Activated gamma-delta T cell treated with anti-CD3 and anti-CD28 coated beads, Interleukin-2, amount 50 U/mL, for 16 hours (primary cell): ENCODE results near the gene GPR89A.
"Not testable (repeated sequence)": the region's sequence is repeated elsewhere in the genome, so short reads cannot be mapped to it uniquely, and the experiment has no call there.

Source experiments
- DNase-seq: peaks from one replicate; pipeline ENCODE4 v3.0.0-alpha.2; 2020; ENCODE audit warnings: low read depth

GPR89A gene

DNA sequence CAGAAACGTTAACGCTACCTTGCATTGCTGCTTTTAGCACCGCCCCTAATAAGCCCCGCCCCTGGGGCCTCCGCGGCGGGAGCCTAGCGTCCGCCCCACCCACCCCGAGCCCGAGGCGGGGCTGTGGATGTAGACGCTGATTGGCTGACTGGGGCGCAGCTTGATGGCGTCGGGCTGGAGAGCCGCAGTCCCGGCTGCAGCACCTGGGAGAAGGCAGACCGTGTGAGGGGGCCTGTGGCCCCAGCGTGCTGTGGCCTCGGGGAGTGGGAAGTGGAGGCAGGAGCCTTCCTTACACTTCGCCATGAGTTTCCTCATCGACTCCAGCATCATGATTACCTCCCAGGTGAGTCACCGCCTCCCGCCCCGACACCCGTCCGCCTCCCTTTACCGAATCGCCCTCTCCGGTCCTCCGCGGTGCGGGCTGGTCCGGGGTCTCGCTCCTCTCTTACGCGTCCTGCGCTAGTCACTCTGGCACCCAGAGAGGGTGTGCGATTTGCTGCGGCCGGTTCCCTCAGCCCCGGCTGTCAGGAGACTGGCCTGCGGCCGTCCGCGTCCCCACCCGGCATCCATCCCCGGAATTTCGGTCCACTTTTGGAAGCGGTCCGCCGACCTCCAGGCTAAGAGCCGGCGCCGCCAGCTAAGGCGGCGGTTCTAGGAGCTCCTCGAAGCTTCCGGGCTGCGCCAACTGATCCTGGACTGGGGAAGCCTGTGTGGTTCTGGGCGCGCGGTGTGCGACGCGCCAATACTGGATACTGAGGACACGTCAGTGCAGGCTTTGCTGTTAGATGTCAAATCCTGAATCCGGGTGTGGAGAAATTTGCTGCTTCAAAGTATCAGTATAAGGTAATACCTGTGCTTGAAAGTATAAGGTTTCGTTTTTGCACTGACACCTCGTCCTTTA is at the start of gene GPR89A:
Gene GPR89A (plus strand): TSS at position 156 of the 901 bp plus-strand sequence. CDS start 146 bp downstream, at position 302.
- DNase-seq: peak; percentile 92

DNA sequence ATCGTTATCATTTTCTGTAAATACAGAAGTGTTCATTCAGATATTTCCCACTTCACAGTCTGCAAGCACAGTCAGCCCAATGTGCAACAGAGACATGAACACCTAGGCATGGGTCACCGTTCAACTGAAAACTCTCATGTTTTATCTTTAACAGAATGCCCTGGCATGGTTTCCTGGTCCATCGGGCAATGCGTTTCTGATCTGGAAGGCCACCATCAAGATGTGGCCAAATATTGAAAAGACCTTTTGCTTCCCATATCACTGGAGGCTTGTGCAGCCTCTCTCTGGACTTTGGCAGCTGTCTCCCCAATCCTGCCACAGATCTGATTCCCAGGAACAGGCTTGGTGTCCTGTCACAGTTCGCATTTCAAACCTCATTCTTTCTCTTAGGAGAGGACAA is 21.0 kb upstream of the GPR89A start:
- DNase-seq: not testable (repeated sequence)

DNA sequence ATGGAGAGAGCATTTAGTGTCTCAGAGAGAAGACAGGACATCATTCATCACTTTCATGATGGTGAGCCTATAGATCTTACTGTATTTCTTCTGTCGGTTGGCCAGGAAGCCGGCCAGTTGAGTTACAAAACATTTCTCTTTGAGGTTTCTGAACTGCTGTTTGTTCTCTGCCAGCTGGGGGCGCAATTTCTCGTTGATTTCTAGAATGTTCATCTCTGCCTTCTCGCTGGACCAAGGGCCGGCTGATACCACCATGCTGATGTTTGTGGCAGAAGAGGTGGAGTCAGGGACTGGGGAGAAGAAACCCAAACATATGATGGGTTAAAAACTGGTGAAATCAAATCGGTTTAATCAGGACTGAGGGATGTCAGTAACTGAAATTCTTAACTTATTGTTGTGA is 17.0 kb upstream of the GPR89A start:
- peak; percentile 14 for DNase-seq

DNA sequence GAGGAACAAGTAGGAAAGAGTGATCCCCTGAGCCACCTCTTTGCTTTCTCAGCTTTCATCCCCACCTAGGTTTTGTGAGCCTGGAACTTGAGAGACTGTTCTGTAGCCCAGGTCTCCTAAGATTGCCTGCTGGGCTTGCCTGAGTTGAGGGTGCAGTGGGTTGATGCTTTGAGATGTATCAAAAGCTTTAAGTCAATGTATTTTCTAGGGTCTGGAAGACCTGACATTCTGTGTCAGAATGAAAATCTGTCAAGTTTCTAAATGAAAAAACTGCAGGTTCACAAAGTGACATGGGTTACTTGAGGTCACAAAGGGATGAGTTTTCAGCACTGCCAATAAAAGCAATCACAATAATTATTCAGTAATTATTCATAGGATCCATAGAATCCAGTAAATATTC is 15.4 kb upstream of the GPR89A start:
- DNase-seq: not testable (repeated sequence)

DNA sequence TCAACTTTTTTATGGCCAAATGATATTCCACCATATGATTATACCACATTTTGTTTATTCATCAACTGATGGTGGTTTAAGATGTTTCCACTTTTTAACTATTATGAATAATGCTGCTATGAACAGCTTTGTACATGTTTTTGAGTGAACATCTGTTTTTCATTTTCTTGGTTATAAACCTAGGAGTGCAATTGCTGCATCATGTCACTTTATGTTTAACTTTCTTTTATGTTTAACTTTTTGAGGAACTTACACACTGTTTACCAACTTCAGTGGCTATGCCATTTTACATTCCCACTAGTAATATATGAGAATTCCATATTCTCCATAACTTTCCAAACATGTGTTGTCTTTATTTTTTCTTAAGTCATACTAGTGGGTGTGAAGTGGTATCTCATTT is 12.4 kb upstream of the GPR89A start:
- DNase-seq: not testable (repeated sequence)

DNA sequence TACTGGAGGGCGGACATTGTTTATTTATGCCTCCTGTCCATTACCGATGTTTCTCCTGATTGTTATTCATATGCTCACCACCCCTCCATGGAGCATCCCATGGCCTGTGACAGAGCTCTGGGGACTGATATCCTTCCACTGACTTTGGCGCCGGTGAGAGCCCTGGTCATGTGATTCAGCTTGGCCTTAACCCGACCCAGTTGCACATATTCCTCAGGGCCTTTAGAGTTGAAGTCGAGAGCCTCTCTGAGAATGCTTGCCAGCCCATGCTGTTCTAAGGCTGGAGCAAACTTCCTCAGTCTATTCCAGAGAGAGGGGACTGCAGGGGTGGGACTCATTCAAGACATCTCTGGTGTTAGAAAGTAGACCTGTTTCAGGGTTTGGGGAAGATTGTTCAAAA is 11.6 kb upstream of the GPR89A start:
- DNase-seq: not testable (repeated sequence)

DNA sequence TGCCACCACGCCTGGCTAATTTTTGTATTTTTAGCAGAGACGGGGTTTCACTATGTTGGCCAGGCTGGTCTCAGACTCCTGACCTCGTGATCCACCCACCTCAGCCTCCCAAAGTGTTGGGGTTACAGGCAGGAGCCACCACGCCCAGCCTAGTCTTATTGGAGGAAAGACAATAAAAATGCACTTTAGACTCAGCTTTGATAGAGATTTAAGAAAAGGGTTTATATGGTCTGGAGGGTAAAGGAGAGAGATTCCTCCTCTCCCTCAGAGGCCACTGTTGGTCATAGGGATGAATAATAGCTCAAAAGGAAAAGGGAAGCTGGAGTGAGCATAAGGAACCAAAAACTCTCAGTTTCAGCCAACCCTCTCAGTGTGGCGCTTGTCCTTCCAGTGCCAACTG is 8.4 kb upstream of the GPR89A start:
- not testable (repeated sequence) for DNase-seq

DNA sequence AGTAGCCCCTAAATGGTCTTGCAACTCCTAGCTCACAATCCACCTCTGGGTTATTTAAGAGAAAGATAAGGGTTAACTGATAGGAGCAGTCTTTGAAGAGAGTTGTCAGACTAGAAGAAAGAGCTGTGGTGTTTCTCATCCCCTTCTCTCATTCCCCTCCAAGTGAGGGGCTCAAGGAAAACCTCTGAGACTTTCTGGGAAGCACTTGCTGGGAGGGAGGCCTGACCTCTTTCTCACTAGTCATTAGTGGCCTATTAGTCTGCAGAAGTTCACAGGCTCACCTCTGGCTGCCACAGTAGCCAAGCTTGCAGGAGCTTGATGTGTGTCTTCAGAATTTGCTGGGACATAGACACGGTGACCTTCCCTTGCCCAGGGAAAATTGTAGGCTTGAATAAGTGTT is 6.2 kb upstream of the GPR89A start:
- DNase-seq: no peak

DNA sequence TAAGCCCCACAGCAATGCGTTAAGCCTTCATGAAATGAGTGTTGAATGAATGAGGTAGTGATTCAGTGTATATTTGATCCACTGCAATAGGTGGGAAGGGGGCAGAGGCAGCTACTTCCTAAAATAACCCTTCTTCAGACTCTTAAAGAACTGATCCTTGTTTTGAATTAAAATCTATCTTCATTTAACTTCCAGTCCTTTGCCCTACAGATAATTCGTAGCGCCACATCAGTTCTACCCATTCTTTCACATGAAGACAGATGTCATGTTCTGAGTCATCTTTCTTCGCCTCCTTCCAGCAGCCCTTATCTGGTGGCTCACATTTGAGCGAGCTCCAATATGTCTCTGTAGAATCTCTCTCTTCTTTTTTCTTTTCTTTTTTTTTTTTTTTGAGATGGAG is 948 bp upstream of the GPR89A start:
- DNase-seq: not testable (repeated sequence)

DNA sequence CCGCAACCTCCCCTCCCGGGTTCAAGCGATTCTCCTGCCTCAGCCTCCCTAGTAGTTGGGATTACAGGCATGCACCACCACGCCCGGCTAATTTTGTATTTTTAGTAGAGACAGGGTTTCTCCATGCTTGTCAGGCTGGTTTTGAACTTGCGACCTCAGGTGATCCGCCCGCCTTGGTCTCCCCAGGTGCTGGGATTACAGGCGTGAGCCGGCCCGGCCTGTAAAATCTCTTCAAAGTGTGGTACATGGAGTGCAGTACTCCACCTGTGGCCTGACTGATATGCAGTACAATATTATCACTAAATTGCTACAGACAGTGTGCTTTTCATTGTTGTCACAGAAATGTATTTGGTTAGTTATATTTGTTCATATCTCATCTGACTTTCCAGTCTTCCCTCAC is 499 bp upstream of the GPR89A start:
- not testable (repeated sequence) for DNase-seq

DNA sequence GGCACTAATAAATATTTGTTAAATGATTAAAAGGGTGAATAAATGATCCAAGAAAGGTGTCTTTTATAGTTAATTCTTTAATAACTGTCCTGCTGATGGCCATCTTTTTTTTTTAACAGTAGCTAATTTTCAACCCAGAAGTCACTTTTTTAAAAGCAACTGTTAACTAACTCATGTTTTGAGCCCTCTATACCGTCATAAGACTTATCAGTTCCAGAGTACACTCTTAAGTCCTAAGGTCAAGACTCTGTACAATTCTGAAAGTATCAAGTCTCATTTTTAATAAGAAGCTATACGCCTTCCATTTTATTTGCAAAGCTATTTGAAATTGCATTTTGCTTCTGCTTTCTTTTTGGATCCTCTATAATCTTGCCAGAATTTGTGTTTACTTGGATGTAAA is 3.0 kb downstream of the GPR89A start:
- not testable (repeated sequence) for DNase-seq

DNA sequence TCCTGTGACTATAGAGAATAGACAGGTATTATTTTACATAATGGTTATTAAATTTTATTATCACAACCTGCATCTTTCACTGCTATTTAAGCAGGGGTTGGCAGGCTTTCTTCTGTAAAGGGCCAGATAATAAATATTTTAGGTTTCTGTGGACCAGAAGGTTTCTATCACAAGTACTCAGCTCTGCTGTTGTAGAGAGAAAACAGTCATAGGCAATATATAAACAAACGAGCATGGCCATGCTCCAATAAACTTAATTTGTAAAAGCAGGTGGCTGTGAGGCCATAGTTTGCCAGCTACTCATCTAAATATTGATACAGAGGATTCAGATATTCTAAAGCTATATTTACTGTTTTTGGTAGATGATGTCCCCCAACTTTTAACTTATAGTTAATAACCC is 12.3 kb downstream of the GPR89A start:
- not testable (repeated sequence) for DNase-seq

DNA sequence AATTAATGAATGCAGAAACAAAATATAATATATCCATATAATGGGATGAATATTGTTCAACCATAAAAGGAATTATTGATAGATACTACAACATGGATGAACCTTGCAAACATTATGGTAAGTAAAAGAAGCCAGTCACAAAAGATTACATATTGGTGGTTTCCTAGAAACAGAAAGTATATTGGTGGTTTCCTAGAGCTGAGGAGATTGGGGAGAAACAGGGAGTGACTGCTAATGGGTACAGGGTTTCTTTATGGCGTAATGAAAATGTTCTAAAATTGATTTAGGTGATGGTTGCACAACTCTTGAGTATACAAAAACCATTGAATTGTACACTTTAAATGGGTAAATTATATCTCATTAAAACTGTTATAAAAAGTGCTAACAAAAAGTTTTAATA is 14.4 kb downstream of the GPR89A start:
- not testable (repeated sequence) for DNase-seq

DNA sequence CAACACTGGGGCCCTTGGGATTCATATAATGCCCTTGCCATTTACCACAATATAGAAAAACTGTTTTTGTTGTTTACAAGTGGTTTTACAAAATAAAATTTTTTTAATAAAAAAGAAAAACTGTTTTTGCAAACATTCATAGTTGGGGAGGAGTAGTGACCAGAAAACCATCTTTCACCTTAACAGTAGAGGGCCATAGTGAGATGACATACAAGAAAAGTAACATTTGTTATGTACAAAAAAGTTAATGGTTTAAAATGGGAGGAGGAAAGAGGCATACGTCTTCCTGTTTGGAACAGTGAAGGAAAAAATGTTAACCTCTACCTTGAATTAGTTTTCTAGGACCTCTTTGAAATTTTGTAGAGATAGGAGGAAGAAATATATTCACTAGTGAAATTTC is 28.4 kb downstream of the GPR89A start:
- not testable (repeated sequence) for DNase-seq

DNA sequence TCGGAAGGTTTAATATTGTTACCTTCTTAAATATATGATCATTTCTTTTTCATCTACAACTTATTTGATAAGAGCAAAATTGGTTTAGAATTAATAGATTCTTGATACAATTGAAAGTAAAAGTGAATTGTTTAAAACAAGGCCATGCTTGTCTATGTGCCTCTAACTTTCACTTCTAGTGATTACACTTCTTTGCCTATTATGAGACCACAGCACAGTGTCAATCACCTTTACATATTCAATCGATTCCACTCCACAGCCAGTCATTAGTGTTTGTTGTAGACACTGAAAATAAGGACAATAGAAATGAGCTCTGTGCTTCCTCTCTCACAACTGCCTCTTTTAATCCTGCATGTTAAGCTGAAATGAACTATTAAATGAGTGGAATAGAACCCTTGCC is 34.1 kb downstream of the GPR89A start:
- not testable (repeated sequence) for DNase-seq

DNA sequence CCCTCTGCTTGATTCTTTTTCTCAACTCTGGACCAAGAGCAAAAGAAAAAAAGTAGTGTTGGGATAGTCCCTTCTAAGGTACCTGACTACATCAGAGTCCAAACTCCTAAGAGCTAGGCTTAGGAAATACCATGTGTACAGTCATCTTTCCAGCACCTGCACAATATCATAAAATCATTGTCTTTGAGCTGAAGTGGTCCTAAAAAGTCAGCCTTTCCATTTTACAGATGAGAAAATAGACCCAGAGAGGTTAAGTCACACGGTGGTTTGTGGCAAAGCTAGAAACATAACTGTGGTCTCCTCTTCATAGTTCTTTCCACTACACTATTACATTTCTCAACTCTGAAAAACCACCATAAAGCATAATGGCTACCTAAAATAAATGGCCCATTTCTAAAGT is 36.2 kb downstream of the GPR89A start:
- DNase-seq: not testable (repeated sequence)

DNA sequence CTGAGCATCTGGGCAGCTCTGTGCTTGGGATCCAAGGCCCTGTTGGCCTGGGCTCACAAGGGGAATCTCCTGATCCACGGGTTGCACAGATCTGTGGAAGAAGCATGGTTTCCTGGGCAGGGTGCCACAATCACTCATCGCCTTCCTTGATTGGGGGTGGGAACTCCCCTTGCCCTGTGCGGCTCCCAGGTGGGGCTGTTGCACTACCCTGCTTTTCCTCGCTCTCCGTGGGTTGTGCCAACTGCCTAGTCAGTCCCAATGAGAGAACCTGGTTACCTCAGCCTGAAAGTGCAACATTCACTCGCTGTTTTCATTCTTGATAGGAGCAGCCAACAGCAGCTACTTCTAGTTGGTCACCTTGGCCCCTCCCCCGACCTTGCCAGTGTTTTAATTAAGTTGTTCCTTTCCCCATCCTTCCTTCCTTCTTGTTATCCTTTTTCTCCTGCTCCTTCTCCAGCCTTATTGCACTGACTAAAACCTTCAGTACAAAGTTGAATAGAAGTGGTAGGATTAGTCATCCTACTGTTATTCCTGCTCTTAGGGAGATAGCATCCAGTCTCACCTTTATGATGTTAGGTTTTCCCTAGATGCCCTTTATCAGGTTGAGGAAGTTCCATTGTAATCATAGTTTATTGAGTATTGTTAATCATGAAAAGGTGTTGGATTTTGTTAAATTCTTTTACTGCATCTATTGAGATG is 48.6 kb downstream of the GPR89A start:
- DNase-seq: not testable (repeated sequence)

DNA sequence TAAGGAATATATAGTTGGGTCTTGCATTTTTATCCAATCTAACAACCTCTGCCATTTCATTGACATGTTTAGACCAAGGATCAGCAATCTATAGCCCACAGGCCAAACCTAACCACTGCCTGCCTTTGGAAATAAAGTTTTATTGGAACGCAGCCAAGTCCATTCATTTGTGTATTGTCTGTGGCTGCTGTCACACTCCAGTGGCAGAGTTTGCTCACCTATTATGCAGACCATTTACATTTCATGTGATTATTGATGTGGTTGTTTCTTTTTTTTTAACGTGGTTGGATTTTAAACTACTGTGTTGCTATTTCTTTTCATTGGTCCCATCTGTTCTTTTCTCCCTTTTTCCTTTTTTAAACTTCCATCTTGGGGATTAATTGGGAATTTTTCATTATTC is 54.7 kb downstream of the GPR89A start:
- not testable (repeated sequence) for DNase-seq

DNA sequence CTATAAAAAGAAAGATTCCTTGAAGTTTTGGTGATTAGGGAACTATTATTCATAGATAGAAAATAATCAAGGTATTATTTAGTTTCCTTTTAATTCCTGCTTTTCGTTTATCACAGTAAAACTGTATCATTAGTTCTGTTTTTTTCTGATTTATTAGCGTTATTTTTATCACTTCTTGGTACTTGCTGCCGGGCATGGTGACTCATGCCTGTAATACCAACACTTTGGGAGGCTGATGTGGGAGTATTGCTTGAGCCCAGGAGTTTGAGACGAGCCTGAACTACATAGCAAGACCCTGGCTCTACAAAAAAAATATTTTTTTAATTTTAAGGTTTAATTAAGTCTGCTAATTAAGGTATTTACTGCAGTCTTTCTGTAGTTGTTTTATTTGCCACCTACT is 57.2 kb downstream of the GPR89A start:
- DNase-seq: not testable (repeated sequence)

DNA sequence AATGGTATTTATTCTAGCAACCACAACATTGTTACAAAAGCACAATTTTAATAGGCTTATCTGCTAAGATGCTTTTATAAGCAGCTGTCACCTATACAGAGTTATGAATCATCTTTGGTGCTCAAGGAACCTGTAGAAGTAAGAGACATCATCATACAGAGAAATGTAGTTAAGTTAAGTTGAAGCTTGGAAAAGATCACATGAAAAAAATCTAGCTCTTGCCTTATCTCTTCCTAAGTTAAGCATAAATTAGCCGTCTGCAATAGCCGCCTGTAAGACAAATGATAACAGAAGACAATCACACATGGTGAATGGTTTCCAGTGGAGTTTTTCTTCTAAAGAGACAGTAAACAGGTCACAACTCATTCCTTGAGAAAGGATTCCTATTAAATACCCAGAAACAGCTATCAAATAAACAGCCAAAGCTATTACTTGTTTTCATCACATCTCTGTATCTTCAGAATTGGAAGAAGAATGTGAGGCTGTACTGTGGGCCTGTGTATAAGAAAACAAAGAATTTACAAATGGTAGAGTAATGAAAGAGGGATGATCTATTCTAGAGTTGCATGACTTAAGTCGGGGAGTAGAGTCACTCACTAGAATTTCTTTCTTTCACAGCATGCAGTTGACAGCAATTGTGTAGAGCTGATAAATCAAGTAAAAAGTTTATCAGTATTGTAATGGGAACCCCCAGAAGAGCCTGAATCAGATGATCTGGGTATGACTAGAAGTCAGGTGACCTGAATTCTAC is 63.4 kb downstream of the GPR89A start:
- not testable (repeated sequence) for DNase-seq

DNA sequence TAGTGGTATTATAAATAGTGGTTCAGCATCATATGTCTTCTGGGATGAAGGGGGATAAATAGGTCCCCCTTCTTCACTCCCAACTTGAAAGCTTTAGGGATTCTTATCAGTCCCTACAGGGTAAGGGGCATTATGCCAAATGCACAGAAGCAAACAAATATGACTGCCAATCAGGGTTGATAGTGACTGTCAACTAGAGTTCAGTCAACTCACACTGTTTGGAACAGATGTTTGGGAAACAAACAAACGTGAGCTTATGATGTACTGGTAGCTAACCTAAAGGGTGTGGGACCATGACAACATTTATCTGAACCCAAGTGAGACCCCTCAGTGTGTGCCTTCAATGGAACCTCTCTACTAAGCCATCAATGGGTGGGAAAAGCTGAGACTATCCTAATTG is 65.4 kb downstream of the GPR89A start:
- DNase-seq: not testable (repeated sequence)

DNA sequence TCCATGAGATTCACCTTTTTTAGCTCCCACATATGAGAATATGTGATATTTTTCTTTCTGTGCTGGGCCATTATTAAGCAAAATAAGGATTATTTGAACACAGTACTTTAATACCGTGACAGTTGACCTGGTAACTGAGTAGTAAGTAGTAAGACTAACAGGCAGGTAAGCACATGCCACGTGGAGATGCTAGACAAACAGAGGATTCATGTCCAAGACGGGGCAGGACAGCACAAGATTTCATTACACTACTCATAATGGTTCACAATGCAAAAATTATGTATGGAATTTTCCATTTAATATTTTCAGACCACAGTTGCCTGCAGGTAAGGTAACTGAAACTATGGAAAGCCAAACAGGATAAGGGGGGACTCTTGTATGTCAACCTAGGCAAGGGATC is 77.1 kb downstream of the GPR89A start:
- not testable (repeated sequence) for DNase-seq
